GM21367 (cell line): Measurements from ENCODE around the gene CD8B.
"Not testable (repeated sequence)": the region's sequence is repeated elsewhere in the genome, so short reads cannot be mapped to it uniquely, and the experiment has no call there.

ENCODE experiments used
- ATAC-seq: cut with Tn5 transposase; IDR thresholded peaks from one replicate; pipeline ENCODE4 v1.9.1; 2021; ENCODE audit not compliant: unreplicated experiment

CD8B gene

DNA sequence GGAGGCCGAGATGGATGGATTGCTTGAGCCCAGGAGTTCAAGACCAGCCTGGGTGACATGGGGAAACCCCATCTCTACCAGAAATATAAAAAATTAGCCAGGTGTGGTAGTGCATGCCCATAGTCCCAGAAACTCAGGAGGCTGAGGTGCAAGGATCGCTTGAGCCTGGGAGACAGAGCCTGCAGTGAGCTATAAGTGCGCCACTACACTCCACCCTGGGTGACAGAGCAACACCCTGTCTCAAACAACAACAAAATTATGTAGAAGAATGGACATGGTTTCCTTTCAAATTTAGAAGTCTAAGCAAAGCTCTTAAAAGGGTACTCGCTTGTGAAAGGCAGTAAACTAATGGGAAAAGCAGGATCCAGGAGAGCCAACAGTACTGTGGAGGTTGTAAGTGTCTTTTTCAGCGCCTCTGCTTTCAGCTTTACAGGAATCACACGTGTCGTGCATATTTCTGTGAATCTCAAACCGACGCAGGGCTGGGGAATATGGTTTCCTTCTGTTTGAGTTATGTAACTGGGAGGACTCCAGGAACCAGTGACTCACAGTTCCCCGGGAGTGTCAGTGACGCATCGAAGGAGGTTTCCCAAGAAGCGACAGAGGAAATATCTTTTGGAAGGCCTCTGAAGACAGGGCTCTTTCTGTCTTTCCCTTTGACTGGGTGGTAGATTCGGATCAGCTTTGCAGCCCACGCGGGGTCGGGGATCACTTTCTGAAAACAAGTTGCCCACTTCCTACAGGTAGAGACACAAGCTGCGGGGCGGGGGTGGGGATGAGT, 24.6 kb downstream of the CD8B start:
- not testable (repeated sequence) for ATAC-seq

DNA sequence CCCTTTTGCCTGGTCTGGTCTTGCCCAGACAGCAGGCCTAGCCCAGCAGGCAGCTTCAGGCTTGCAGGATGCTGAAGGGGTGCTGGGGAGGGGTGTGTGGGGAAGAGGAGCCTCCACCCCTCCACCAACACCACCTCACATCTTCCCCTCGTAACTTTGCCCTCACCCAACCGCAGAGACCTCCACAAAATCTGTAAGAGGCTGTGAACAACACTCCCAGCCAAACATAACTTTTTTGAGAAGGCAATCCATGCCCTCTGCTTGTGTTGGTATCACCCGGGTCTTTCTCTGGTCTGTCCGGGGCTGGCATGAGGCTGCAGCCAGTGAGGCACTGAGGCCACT, 26.2 kb downstream of the CD8B start:
- not testable (repeated sequence) for ATAC-seq

DNA sequence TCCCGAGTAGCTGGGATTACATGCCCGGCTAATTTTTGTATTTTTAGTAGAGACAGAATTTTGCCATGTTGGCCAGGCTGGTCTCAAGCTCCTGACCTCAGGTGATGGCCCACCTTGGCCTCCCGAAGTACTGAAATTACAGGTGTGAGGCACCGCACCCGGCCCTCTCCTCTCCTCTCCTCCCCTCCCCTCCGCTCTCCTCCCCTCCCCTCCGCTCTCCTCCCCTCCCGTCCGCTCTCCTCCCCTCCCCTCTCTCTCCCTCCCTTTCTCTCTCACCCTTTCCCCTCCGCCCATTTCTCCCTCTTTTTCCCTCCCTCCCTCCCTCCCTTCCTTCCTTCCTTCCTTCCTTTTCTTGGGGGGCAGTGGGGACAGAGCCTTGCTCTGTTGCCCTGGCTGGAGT, 28.4 kb downstream of the CD8B start:
- no peak for ATAC-seq

DNA sequence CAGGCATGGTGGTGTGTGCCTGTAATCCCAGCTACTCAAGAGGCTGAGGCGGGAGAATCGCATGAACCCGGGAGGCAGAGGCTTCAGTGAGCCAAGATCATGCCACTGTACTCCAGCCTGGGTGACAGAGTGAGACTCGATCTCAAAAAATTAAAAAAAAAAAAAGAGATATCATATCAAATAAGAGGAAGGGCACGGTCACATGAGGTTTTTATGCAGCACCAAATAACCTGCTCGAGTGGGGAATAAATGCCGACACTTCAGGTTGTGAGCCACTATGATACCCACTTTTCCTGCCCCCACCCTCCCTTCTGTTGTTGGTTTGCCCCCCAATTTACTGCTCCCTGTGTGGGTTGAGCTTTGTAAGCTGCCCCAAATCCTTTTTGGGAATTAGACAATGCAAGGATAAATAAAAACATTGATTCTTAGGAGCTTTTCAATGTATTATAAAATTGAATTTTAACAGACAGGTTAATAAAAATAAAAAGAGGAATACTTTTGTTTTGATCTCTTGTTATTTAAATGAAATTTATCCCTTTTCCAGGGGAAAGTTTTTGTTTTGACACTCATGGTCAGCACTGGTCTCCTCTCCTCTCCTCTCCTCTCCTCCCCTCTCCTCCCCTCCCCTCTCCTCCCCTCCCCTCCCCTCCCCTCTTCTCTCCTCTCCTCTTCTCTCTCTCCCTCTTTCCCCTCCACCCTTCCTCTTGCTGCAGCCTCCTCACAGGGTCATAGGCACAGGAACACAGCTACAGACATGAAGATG, 29.2 kb downstream of the CD8B start:
- no peak for ATAC-seq

DNA sequence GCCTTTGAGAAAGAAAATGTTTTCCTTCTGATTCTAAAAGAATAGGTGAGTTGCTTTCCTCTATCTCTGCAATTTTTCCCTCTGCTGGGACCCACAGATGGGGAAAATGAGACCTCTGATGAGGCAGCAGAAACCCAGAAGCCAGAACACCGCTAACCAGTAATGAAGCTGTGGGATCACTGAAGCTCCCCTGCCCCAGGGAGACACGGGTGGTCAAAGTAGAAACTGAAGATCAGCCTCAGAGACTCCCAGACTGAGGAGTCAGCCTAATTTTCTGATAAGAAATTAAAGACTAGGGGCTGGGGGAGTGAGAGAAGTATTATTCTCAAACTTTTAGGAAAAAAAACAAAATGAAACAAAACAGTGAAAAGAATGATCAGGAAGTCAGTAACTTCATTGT, 30.1 kb downstream of the CD8B start:
- ATAC-seq = no peak

DNA sequence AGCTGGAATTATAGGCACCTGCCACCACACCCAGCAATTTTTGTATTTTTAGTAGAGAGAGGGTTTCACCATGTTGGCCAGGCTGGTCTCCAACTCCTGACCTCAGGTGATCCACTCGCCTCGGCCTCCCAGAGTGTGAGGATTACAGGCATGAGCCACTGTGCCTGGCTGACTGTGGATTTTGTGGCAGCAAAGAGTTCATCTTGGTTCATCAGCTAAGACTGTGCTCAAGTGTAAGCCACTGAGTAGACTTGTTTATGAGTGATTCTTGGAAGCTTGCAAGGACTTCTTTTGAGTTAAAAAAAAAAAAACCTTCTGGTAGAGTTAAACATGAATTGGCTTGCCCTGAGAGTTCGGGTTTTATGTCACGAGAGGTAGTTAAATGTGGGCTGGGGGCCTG, 34.7 kb downstream of the CD8B start:
- no peak for ATAC-seq

DNA sequence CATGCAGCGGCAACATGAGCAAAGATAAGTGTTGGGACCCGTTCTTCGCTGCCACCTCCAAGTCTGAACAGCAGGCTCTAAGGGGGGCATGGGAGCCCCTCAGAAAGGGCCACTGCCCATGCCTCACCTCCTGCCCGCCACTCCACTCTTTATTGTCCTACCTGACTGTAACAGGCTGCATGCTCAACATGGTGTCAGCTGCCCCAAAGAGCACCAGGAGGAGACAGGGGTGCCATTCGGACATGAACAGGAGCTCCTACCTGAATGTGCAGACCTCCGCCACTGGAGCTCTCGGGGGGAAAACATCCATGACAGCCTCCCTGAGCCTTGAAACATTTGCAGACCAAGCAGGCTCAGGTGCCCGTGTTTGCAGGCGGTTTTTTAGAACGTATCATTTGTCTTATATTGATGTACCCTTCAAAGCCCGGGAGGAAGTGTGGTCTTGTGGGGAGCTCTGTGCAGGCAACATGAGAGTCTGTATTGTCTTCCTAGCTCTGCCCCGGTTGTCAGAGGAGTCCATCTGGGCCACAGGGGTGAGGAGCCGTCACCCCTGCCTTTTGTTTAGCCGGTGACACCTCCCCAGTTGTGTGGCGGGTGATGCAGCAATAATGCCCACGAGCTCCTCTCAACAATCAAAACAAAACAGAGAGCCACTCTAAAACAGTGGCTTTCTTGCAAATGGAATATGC, 35.8 kb downstream of the CD8B start:
- no peak for ATAC-seq

DNA sequence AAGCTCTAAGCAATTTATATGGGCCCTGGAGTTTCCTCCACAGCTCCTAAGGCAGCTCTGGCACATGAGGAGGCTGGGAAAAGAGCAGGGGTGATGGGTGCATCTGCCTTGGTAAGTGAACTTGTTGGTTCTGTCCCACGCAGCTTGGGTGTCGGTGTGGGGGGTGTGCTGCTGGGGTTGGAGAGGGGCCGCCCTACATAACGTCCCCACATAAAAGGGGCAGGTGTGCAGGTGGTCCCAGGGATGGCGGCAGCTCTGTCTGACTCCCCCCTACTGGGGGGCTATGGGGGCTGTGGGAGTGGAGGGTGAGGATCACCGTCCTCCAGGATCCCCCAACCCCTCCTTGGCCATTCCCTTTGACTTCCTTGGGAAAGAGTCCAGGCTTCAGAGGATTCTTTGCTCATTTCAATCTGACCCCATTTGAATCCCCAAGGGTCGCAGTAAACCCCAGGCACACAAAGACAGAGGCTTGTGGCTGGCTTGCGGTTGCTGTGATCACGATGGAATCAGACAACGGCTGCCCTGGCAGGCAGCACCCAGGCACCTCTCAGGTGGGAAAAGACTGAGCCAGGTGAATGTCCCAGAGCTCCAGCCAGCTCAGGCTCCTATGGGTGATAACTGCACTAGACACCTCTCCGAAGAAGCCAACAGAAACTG, 36.5 kb downstream of the CD8B start:
- no peak for ATAC-seq

DNA sequence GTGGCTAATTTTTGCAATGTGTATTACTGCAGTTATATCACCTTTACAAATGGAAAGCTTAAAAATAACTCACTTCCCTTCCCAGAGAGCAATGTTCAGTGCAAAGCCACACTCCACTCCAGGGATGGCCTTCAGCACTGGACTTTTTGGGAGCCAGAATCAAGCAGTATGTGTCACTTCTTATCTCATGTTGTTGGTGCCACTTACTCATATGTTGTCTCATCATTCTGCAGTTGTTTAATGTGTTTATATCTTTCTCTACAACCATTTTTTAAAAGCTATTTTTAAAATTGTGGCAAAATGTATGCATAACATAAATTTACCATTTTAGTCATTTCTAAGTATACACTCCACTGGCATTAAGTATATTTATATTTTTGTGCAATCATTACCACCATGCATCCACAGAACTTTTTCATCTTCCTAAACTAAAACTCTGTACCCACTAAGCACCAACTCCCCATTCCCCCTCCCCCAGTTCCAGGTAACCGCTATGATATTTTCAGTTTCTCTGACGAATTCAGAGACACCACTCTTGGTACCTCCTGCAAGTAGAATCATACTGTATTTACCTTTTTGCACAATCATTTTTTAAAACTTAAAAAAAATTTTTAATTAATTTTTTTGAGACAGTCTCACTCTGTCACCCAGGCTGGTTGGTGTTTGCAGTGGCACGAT, 38.9 kb downstream of the CD8B start:
- ATAC-seq = no peak

DNA sequence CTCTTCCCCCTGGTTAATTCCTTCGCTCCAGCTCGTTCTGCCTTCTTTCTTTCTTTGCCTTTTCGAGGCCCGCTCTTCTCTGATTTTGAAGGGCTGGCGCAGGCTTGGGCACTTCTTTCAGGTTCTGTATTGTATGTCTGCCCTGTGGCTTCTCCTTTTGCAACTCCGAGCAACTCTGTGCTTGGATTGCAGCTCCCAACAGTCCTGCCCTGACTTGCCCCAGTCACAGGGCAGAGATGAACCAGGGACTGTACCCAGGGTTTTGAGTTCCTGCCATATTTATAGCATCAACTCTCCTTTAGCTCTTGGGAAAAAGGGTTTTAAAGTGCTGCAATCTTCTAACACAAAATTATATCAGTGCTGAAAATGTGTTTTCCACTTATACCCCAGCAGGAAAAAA, 39.8 kb downstream of the CD8B start:
- no peak for ATAC-seq

DNA sequence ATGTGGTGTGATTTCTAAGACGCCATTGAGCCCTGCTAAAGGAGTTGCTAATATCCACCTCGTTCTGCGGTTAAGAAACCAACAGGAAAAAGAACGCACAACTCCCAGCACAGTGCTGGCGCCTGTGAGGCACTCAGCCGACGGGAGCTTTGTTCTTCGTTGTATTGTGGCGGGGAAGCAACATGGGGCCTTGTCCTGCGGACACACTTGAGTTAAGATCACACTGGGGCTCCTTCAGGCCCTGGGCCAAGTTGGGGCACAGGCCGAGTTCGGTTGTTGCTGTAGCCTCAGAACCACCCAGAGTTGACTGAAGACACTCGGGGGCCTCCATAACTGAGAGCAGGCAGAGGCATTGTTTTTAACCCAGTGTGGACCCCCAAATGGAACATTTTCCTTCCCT, 40.4 kb downstream of the CD8B start:
- ATAC-seq = no peak

DNA sequence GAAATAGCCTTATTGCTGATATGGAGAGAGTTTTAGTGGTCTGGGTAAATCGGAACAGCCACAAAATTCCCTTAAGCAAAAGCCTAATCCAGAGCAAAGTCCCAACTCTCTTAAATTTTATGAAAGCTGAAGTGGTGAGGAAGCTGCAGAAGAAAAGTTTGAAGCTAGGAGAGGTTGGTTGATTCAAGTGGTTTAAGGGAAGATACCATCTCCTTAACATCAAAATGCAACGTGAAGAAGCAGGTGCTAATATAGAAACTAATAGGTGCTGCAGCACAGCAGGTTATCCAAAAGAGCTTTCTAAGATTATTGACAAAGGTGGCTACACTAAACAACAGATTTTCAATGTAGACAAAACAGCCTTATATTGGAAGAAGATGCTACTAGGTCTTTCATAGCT, 42.7 kb downstream of the CD8B start:
- no peak for ATAC-seq

DNA sequence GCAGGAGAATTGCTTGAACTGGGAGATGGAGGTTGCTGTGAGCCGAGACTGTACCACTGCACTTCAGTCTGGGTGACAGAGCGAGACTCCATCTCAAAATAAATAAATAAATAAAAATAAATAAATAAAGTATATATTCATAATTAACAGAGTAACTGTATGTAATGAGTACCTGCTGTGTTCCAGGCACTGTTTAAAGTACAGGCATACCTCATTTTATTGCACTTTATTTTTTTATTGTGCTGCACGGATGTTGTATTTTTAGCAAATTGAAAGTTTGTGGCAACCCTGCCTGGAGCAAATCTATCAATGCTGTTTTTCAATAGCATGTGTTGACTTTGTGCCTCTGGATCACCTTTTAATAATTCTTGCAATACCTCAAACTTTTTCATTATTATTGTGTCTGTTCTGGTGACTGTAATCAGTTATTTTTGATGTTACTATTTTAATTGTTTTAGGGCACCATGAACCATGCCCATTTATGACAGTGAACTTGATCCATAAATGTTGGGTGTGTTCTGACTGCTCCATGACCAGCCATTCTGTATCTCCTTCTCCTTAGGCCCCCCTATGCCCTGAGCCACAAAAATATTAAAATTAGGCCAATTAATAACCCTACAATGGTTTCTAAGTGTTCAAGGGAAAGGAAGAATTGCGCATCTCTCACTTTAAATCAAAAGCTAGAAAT, 43.4 kb downstream of the CD8B start:
- no peak for ATAC-seq

DNA sequence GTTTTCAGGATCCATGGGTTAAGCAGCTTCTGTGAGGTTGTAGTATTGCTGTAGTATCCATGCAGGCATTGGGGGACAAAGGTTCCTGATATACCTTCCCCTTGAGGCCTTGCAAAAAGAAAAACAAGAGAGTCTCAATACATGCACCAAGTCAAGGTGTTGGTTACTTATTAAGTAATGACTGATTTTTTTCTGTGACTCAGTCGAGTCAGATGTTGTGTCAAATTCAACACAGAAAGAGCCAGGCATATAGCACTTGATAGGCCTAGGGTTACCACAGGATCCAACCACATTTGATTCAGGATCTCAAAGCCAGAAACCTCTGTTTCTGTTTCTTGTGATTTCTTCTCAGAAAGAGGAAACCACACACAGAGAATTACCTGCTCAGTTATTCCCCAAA, 46.1 kb downstream of the CD8B start:
- no peak for ATAC-seq

DNA sequence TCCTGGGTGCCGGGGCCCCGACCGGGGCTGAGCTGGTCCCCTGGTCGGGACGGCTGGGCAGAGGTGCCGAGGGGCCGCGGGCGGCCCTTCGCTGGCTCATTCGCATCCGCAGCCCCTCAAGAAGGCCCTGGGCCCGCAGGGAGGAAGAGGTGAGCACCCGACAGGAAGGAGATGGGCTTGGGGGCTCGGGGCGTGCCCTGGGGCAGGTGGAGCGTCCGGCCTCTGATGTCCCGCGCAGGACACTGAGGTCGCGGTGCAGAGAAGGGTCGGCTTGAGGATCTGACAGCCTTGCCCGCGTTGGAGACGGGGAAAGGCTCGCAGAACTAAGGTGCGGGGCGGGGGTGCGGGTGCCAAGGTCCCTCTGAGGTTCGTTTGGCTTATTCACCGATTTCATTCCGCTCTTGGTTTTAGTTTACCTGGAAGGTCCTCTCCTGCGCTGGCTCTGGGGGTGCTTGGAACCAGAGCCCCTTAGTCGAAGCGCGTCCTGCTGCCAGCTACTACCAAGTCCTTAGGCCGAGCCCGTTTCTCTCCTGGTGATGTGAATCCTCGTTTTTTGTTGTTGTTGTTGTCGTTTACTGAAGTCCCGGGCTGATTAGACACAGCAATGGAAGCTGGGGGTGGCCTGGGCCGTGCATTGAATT, 52.1 kb downstream of the CD8B start:
- no peak for ATAC-seq

DNA sequence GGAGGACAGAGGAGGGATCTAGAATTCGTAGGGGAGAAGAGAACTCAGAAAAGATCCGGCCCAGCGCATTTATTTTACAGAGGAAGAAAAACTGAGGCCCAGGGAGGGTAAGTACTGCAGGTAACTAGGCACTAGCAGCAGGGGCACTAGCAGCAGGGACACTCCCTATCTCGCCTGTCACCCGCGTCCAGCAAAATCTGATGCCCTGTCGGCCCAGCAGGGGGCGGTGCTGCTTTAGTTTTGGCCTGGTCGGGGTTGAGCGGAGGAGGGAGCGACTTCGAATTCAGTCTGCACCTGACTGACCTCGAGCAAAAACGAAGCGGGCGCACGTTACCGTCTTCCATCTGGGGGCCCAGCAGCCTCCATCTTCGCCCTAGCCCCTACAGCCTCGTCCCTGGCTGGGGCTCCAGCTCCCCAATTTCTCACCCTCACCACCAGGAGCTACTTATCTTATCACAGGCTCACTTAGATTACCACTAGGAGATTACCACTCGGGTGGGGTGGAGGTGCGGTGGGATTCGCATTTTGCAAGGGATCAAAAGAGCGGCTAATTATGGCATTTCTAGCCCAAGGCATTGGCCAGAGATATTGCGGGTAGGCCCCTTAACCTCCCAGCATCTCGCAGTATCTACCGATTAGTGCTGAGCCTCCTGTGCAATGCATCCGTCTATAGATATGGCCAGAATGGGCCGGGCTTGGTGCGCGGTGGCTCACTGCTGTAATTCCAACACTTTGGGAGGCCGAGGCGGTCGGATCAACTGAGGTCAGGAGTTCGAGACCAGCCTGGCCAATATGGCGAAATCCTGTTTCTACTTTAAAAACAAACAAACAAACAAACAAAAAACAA, 53.1 kb downstream of the CD8B start:
- ATAC-seq = peak; percentile 93

DNA sequence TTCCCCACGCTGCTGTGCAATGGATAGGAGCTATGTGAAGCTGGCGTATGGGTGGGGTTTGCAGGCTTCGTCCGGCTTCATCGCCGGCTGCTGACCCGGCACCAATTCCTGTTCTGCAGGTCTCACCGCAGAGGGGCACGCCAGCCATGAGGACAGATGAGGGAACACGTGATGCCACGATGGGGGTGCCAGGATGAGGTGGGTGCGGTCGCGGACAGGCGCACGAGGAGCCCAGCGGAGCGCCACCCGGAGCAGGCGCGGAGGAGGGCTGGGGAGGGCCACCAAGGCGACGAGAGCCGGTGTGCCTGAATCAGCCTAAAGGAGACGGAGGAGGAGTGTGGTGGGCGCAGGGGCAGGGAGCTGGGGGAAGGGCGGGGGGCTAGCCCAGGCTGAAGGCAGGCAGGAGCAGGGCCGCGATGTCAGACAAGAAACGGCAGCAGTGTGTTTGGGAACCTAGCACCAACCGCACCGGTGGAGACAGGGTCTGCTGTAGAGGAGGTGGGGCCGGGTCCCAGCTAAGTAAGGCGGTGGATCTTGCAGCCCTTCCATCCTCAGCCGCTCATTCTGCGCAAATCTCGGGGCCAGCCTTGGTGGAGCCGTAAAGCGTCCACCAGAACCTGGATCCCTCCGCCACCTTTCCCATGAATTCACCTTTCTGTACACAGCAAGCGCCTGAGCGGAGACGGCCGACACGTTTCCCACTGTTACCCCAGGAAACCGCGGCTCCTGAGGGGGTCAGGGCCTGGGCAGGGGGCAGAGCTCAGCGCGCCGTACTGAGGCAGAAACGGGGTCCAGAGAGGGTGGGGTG, 54.0 kb downstream of the CD8B start:
- no peak for ATAC-seq

DNA sequence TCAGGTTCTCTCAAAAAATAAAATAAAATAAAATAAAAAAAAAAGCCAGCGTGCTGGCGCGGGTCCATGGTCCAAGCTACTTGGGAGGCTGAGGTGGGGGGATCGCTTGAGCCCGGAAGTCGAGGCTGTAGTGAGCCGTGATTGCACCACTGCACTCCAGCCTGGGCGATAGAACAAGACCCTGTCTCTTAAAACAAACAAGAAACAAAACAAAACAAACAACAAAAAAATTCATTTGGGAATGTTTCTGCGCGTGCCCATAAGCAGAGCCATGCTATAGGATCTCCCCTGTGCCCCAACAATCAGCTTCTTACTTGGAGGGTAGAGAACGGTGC, 54.6 kb downstream of the CD8B start:
- ATAC-seq = no peak
